GM15510 (cell line): ENCODE measurements around the gene HLA-DMB.

Experiments
- POLR2A ChIP-seq: IDR thresholded peaks from 3 replicates; pipeline ENCODE4 v1.6.1; 2011; ENCODE audit warnings: borderline replicate concordance; ENCODE audit not compliant: insufficient read length; ENCODE audit errors: extremely low read depth

HLA-DMB gene

DNA sequence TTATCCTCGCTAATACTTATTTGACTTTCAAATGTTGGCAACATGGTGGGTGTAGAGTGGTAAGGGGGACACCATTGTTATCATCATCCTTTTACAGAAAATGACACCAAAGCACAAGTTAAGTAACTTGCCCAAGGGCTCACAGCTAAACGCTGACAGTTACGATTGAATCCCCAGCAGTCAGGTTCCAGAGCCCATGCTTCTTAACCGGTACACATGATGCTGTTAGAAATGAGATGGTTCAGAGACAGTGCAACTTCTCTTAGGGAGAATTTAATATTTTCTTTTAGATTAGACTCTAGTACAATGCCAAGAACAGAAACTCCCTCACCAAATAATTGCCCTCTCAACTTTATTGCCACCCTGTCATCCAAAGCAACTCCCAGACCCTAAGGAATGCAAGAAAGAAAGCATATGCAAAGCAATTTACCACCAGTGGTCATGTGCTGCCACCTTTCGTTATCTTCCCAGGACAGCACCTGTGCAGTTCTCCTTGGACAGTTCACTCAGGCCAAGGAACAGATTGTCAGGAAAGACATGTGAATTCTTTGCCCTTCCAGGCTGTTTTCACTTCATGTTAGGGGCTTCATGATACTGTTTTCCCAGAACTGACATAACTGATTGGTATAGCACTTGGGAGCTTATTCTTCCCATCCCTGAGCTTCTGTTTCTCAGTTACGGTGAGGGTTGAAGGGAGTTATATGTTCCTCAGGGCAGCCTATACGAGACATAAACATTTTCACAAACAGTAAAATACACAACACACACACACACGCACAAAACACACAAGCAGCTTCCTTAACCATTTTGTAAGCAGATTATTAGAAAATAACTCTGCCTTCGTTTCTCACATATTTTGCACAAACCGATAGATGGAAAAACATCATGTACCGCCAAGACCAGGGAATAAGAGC lies 7.0 kb upstream of the HLA-DMB start:
- no peak for TF ChIP-seq POLR2A

DNA sequence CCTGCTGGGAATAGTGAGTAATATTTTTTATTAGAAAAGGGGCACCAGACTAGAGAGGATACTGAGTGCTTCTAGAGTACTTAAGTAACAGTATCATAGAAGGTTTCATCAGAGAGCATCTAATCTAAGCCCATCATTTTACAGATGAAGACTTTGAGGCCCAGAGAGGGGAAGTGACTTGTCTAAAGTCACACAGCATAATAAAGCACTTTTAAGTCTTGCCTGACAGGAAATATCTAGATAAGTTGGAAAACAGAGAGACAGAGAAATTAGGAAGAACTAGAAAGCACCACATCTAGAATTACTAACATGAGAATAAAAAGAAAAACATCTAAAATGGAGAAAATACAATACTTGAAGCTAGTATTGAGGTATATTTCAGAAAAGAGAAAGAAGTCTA lies 6.1 kb upstream of the HLA-DMB start:
- TF ChIP-seq POLR2A = no peak

- no peak for TF ChIP-seq POLR2A
Measured at GRCh38 chr6:32945953-32946352, 5.1 kb upstream of the HLA-DMB start.

- peak; percentile 28 for TF ChIP-seq POLR2A
Measured at GRCh38 chr6:32945108-32945760, 4.4 kb upstream of the HLA-DMB start.

GRCh38 chr6:32943864-32944649 lies 3.2 kb upstream of the HLA-DMB start:
- peak; percentile 35 for TF ChIP-seq POLR2A

- TF ChIP-seq POLR2A = peak; percentile 40
Measured at GRCh38 chr6:32941214-32941768, 463 bp upstream of the HLA-DMB start.

DNA sequence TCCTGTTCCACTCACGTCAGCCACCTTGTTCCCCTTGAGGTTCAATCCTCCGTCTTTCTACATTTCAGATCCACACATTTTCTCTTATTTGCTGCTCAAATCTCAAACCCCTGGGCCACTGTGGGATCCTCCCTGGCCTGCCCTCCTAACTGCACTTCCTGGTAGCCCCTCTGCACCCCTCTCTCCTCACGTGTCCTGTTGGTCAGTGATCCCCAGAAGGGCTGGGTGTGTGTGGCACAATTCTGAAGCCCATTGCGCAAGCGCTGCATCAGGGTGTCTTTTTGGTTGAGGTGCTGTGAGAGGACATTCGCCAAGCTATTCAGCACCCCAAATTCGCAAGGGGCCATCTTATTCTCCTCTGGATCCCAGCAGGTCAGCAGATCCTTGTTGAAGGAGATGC lies 2.3 kb downstream of the HLA-DMB start:
- TF ChIP-seq POLR2A = no peak

DNA sequence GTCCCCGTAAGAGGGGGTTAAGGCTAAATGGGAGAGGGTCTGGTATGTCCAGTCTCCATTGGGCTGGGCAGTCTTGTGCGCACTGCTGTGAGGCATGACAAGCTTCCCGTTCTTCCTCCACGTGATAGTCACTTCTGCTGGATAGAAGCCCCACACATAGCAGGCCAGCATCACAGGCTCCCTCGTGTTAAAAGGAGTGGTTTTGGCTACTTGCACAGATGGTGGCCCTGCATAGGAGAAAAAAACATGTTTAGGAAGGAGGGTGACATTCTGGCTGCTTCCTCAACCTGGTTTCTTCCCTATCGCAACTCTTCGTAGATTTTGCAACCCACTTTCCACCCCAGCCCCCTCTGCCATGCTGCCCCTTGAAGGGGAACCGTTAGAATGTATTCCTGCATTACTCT lies 3.6 kb downstream of the HLA-DMB start:
- no peak for TF ChIP-seq POLR2A

DNA sequence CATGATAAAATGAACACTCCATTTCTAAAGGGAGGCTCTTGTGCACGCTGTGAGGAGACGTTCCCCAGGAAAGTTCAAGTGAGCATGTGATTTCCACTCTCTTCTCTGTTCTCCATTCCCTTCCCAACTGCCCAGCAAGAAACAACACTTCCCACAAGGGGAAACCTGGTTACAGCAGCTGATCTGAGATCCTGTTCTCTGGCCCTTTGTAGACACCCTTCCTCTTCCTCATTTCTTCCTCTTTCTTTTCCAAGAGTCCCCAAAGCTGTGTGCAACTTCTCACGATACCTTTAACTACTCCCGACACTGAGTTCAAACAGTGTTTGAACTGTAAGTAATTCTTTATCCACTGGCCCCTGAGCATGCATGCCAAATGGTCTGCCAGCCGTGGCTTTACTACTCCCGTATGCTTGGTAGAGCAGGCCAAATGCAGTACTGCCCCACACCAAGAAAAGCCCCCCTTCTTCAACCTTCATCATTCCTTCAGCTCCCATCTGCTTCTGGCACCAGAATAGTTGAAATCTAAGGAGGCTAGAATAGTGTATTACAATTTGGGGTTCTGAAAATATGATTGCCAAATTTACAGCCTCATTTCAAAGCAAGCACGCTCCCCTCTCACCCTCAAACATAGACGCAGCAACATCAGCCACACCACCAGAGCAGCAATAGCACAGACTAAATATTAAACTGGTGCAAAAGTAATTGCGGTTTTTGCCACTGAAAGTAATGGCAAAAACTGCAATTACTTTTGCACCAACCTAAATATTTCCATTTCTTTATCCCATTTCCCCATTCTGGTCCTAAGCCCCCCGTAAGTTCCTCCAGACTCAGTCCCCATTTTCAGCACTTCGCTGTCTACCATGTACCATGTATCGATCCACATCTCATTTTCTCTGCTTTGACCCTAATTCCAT lies 4.3 kb downstream of the HLA-DMB start:
- no peak for TF ChIP-seq POLR2A

GRCh38 chr6:32935551-32936238 lies 5.1 kb downstream of the HLA-DMB start:
- peak; percentile 23 for TF ChIP-seq POLR2A

- no peak for TF ChIP-seq POLR2A
Measured at GRCh38 chr6:32933661-32934085, 7.2 kb downstream of the HLA-DMB start.

DNA sequence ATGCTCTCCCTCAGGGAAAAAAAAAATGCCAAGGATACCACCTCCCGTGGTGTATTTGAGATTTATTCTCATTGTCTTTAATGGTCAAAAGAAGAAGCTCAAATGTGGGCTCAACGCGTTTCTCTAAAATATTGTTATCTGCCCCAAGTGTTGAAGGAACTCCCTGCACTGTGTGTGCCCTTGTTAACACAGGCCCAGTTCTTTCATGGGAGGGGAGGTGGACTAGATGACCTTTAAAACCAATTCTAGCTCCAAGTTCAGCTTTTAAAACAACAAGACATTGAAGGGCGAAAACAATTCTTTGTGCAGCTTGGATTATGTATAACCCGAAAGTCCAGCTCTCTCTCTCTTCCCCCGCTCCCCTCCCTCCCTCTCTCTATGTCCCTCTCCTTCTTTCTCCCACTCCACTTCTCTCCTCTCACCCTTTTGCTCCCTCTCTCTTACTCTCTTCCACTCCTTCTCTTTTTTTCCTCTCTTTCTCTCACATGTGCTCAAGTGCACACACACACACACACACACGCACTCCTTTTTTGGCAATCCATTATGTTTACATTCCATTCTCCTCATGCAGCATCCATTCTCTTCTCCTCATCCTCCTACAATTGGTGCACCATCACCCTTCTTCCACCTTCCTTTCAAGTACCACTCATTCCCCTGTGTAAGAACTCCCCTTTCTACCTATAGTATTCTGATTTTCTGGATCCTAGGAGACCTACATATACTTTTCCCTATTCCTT lies 8.5 kb downstream of the HLA-DMB start:
- TF ChIP-seq POLR2A = no peak

DNA sequence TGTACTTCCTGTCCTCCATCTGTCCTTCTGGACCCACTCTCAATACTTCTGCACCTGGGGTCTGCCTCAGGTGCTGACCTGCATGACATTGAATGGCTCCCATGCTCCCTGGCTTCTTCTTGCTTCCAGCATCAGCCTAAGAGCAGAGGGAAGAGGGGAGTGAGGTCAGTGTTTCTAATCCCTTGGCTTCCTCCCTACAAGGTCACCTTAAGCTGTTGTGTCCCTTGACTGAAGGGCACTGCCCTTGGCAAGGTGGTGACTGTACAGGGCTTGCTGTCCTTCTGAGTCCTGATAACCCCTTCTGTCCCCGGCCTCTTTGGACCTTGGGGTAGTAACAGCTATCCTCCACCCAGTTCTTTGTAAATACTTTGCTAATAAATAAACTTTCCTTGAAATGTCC lies 9.6 kb downstream of the HLA-DMB start:
- TF ChIP-seq POLR2A = no peak
